ENCODE measurements around the gene GCK.
"Not testable (repeated sequence)": the region's sequence is repeated elsewhere in the genome, so short reads cannot be mapped to it uniquely, and the experiment has no call there.

The GCK gene

DNA sequence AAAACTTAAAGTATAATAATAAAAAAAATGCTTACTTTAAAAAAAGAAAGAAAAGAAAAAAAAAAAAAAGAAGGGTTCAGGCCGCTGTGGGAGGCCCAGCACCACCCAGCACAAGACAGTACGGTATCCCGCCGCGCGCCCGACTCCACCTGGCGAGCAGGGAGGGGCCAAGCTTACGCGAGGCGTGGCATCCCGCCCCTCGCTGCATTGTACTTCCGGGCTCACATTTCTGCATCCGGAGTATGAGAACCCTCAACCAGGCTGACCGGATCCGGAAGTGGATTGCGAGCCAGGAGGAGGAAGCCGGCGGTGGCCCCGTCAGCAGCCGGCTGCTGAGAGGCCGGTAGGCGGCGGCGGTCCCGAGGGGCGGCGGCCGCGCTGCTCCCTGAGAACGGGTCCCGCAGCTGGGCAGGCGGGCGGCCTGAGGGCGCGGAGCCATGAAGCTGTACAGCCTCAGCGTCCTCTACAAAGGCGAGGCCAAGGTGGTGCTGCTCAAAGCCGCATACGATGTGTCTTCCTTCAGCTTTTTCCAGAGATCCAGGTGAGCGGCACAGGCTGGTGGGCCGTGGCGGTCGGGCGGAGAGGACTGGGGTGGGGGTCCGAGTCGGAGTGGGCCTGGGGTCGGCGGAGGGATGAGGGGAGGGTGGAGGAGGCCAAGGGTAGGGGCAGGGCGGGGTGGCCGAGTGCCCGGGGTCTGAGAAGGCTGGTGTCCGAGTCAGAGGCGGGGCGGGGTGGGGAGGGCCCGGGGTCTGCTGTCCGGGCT, 11.6 kb upstream of the GCK start, which contains the start of gene YKT6:
Gene YKT6 (plus strand): TSS at position 280 of the 763 bp plus-strand sequence. CDS start 158 bp downstream, at position 438.
- peak; percentile 92 for DNase-seq

DNA sequence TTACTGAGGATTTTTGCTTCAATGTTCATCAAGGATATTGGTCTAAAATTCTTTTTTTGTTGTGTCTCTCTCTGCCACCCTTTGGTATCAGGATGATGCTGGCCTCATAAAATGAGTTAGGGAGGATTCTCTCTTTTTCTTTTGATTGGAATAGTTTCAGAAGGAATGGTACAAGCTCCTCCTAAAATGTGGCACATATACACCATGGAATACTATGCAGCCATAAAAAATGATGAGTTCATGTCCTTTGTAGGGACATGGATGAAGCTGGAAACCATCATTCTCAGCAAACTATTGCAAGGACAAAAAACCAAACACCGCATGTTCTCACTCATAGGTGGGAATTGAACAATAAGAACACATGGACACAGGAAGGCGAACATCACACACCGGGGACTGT, 10.9 kb upstream of the GCK start:
- DNase-seq: not testable (repeated sequence)

DNA sequence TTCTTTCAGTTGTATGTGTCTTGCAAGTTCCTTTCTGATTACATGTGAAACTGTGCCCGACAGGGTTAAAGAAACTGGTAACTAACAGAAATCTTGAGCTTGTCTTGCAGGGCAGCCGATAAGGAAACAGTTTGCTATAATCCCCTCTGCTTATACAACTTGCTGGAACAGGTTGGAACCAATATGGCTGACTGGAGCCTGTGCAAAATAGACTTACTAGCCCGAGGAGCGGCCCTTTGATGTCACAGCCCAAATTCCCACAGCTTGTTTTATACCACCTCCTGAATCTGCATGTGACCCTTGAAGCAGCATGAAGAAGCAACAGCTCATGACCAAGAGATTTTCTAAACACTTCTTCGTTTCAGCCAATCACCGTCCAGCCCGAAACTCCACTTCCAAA, 8.2 kb upstream of the GCK start:
- no peak for DNase-seq

DNA sequence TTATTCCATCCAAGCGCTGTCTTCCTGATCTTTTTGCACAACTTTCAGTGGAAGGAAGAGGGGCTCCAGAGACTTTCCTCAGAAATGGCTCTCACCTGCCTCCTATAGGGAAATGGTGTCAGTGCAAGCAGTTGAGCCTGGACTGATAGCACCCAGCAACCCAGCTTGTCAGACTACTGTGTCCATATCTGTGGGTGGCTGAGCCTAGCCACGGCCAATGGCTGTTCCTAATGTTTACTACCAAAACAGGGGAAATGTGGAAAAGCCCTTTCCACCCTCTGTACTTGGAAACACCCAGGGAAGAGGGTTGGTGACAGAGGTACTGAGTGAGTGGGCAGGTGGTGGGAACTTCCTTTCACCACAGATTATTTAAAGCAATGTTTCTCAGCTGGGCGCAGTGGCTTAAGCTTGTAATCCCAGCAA, 7.2 kb upstream of the GCK start:
- no peak for DNase-seq

DNA sequence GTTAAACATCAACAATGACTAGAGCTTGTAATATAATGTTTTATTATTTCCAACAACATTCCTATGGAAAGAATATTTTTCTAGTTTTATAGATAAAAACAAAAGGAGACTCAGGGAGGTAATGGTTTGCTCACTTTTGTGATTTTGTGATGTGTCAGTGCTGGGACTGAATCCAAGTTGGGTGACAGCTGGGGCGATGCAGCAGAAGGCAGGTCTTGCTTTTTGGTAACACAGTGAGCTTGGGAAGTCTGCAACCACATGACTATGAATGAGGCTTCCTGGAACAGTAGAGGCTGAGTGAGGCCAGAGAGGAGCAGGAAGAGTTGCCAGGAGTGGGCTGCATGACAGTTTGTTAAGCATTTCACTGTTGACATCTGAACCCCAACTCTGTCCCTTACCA, 6.7 kb upstream of the GCK start:
- DNase-seq: no peak

DNA sequence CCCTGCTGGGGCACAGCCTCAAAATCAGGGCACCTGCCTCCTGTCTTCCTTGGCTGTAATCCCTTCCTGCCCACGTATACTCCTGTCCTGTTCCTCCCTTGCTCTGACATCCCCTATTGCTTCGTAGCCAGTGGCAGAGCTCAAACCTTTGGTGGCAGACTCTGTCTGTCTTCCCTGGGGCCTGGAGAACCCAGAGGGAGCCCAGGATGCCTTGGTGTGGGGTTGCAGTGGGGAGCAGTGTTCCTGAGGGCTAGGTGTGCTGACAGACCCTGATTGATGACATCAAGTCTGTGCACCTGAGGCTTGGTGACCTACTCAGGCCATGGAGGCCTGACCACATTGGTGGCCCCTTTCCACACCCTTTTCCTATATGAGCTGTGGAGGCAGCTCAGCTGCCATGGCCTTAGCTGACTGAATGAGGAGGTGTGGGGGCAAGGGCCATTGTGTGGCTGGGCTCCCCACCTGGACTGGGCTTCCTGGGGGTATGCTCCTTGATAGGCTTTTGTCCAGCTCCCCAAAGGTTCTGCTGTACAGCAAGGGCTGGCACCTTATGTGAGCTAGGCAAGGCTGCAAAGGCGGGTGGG, 5.4 kb upstream of the GCK start:
- DNase-seq: no peak

DNA sequence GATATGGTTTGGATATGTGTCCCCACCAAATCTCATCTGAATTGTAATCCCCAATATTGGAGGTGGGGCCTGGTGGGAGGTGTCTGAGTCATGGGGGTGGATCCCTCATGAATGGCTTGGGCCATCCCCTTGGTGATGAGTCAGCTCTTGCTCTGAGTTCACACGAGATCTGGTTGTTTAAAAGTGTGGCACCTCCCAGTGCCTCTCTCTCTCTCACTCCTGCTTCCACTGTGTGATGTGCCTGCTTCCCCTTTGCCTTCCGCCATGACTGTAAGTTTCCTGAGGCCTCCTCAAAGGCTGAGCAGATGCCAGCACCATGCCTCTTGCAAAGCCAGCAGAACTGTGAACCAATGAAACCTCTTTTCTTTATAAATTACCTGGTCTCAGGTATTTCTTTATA, 4.8 kb upstream of the GCK start:
- DNase-seq: no peak

DNA sequence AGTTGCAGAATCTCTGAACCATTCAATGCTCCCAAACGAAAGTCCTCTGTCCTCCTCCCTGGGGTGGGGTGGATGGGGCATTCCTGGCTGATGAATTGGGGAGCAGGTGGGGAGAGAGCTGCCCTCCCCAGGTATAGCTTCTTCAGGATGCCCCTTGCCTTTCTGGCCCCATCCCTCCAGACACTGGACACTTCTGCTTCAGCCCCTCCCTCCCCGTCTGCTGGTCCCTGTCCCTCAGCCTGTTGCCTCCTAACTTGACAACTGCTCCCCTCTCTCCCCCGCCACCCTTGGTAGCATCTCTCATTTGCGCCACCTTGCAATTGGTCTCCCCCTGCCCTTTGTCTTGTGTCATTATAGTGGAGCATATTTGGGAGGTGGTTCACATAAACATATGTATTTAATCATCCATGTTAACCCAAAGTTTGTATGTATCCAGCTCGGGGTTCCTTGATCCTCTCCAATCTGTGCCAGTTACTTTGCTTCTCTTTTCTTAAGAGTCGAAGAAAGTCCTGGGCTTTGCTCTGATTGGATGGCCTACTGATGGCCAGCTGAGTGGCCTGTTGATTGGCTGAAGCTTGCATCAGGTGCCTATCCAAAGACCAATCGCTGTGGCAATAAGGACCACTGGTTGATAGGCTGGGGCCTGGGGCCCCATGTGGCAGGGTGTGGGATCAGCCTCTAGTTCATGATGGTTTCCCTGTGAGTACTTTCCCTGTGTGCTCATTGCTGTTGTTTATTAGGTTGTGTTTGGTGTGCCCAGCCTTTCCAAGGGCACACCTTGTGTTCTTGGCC, 4.0 kb upstream of the GCK start:
- DNase-seq: no peak

DNA sequence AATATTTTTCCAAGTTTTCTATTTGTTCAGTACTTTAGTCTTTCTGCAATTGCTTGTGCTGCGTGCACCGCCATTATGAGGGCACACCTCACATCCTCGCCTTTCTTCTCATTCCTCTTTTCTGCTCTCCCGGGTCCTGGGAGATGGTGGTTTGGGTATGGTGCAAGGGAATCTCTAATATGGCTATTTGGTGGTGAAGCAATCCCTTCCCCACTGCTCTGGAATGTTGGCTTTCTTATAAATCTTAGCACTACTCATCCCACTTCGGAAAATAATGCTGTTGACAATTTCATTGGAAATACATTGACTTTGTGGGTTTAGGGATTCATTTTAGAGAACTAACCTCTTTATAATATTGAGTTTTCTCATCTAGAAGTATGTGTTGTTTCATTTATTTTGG, 1.9 kb upstream of the GCK start:
- DNase-seq: no peak

DNA sequence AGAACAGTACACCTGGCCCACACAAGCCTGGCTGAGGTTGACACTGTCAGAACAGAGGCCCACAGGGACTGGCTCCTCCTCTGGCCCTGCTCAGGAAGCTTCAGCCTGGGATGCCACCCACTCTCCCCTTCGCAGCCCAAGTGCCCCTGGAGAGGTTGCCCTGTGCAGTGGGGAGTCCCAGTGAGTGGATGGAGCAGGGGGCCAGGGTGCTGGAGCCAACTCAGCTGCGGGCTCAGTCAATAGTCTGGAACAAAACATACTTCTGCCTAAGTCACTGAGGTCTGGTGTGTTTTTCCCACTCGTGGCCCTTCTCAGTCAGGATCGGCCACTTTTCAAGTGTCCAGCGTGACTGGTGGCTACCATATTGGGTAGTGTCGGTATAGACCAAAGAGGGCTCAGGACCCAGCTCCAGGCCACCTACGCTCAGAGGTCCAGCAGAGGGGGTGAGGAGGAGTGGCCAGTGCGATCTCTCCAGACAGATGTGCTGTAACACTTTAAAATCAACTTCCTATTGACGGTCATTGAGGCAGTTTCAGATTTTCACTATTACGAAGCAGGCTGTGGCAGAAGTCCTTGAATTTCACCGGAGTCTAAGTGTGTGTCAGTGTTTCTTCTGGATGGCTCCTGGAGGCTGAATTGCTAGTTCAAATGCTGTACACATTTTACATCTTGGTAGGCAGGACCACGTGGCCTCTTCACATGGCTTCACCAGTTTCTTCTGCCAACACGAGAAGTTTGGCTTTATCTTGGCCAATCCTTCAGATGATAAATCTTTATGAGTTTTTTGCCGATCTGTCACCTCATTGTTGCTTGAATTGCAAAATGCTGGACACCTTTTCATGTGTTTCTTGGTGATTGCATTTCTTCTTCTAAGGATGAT, 994 bp upstream of the GCK start:
- DNase-seq: no peak

DNA sequence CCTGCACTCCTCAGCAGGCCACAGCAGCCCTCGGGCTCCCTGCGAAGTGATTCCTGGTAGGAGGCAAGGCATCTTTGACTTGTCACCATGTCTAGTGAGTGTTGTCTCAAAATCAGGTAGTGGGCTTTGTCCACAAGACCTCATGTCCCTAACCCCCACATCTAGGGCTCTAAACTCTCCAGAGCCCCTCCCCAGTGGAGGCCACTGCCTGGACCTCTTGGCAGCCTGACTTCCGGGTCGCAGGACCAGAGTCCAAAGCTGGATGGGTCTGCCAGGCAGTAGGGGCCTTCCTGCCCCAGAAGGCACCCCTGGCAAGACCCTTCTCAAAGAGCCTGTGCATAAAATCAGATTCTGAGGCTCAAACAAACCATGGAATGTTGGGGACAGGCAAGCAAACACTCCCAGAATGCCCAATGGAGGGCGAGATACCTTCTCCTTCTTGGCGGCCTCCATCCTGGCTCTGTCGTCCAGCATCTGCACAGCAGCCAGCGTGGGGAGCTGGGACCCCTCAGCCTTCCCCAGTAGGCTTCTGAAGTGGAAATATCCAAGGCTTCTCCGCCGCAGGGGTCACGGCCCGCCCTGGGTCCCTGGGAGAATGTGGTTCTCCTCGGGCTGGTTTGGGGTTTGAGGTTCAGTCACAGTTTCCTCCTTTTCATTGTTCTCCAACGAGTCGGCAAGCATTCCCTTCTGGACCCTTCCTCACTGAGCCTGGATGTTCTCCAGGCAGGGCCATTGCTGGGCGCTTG, 586 bp downstream of the GCK start:
- no peak for DNase-seq

DNA sequence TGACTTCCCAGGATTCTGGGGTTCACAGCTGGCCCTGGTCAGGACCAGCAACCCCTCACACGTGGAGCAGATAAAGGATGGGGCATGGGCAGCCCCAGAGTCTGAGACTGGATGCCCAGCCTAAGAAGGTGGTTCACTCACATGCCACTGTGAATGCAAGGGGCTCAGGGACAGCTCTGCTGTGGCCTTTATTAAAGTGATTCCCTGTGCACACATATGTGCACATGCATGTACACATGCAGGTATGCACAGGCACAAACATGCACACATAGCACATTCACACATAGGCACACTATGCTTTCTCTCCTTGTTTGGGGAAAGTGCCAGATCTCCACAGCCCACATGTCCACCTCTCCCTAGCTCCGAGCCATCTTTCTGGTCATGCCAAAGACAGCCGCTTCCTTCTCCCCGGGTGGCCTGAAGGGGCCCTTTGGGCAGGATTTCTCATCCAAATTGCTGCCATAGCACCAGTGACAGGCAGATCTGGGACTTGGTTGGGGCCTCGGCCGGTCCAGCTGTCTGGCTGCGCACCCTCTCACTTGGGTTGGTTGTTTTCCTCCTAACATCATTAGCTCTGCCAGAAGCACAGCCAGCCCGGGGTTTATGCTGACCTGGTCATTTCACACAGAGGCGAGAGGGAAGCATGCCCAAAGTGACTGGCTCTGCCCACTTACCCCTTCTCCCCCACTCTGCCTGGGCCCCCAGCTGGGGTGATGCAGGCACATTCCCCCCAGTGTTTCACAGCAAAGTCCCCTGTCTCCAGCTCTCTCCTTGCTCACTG, 1.4 kb downstream of the GCK start:
- no peak for DNase-seq

DNA sequence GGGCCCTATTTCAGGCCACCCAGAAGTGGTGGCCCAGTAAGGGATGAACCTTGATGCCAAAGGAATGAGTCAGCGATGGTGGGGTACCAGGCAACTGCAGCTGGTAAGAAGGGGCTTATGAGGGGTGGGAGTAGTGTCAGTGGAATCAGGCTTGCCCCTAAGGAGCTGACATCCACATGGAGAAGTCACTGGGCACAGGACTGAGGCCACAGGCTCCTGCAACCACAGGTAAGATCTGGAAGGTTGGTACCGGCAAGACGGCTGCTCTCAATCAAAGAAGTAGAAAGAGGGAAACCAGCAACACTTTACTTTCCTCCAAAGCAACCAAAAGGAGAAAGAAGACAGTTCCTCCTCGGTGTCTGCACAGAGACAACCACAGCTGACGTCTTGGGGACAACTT, 2.5 kb downstream of the GCK start:
- DNase-seq: no peak

DNA sequence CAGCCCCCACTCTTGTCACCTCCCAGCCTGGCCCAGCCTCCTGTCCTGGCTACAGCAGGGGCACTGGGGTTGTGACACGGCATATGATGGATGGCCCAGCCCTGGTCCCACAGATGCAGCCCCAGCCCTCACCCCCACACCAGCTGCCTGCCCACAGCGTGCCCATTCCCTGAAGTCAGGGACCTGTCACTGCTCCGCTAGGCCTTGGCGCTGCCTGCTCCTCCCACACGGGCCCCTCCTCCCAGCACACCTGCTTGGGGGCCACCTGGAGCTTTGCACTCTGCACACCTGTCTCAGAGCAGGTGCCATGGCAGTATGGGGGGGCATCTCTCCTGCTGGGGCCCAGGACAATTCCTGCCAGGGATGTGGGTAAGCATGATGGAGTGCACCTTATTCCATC, 3.5 kb downstream of the GCK start:
- DNase-seq: no peak

DNA sequence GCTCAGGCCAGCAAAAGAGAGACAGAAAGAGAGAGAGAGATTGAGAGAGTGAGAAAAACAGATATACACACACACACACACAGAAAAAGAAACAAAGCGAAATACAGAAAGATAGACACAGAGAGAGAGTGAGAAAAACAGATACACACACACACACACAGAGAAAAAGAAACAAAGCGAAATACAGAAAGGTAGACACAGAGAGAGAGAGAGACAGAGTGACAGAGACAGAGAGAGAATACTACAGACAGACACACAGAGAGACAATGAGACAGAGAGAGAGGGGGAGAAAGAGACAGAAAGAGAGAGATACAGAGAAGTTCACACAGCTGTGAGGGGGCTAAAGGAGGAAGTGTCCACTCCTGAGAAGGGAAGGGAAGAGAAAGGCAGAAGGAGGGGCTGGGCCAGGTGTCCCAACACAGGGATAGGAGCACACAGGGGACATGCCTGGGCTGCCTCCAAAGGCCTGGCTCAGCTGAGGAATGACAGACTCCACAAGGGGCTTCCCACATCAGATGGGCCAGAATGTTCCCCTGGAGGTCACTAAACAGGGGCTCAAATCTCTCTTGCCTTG, 4.3 kb downstream of the GCK start:
- DNase-seq: no peak

DNA sequence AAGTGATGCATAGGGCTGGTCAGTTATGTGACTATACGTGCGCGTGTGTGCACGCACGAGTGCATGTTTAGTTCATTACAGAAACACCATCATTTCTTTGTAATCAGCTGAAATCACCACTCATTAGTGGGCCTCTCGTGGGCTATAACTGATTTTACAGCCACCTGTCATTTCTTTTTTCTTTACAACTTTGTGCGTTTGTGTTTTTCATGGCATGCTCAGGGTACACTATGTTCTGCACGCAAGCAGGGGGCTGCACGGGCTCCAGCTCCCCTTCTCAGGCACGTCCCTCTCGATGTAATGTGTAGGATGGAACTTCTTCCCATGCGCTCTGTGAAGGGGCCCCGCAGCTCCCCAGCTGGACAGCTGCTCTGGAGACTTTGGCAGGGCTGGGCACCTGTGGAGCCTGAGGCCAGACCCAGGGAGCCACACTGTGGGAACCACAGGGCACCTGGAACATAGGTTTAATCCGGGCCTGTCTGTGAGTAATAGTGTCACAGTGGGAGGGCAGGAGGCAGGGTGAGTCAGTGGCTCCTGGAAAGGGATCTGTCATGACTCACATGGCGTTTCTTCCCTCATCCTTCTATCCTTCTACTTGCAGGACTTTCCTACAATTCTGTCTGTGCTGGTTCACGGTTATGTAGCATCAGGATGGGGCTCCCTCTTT, 4.9 kb downstream of the GCK start:
- DNase-seq: no peak

DNA sequence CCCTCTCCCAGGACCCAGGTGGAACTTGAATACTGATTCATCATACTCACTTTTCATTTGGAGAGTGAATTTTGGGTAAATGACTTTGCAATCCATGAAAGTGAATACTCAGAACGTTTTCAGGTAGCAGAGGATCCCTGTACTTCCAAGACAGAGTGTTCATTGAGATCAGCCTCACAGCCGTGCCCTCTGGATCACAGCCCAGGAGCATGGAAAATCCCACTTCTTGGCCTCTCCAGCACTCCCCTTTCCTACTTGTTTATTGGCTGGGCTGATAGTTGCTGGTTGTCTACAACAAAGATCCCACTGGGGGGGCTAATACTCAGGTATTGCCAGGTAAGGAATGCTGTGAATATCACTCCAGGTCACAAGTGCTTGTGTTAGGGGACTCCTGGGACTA, 5.9 kb downstream of the GCK start:
- no peak for DNase-seq

DNA sequence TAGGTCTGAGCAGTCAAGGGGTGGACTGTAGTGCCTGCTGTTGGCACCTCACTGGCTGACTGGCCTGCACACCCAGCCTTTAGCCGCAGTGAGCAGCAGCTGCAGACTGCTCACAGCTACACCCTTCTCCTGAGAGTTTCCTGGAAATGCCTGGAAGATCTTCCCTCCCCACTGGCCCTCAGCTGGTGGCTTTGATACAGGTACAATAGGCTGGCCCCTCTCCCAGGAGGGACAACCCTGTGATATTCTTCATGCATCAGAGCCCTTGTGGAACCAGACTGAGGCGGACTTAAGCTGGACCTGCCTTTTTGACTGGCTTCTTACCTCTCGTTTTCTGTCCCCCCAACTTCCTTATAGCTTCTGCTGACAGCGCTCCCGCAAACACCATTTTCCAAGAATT, 6.4 kb downstream of the GCK start:
- DNase-seq: no peak

DNA sequence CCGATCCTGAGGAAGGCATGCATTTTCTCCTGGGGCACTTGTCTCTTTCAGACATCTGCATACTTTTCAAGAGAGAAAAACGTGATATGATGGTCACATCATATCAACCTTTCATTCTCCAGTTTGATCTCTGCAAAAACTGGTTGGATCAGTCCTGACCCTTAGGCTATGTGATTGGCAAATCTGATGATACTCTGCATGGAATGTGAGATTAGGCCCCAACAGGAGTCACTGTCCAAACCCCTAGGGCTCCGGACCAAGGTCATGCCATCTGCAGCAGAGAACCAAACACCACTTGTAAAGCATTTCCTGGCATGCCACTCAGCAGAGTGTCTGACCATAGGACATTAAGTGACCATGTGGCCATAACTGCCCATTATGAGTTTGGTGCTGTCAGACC, 8.6 kb downstream of the GCK start:
- no peak for DNase-seq

DNA sequence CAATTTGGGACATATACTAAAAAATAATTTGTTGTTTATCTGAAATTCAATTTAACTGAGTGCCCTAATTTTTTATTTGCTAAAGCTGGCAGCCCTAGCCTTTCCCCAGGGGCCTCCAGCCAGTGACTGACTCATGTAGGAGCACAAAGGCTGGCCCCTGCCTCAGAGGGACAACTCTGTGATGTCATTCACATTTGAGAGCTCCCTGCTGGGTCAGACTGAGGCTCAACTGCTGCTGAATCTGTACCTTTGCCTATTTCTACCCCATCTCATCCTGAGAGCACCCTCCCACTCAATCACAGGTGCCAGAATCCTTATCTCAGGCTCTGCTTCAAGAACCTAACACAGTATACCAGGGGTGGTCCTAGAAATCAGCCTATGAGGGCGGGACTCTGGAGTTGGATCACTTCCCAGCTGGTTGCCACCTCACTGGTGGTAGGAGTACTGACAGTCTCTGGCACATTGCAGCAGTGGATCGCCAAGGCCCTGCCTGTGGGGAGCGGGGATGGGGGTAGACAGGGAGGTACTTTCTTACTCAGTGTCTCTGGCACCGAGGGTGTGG, 11.6 kb downstream of the GCK start:
- no peak for DNase-seq

Measured in activated effector memory CD4-positive, alpha-beta T cell treated with Interleukin-2 at 50 U/mL for 16 hours (primary cell).